ENCODE results near the gene ASTL.

ASTL gene

GRCh38 chr2:96074156-96074555 lies 64.1 kb downstream of the ASTL start:
- DNase-seq = no peak

- DNase-seq = no peak
These were observed 65.0 kb downstream of the ASTL start for GRCh38 chr2:96073170-96073775.

Data from stimulated activated naive CD4-positive, alpha-beta T cell treated with Interleukin-2 at 50 U/mL for 16 hours (primary cell).